Measurements from ENCODE around the gene KLHL11. TPM values are rescaled to one million over a fixed set of nuclear protein-coding genes. Genes with fewer than 3 reads are reported as not detected.

Gene KLHL11
- total and polyA plus RNA-seq, 4 donors = 0.68 to 12.6 (median 7.1) TPM

DNA sequence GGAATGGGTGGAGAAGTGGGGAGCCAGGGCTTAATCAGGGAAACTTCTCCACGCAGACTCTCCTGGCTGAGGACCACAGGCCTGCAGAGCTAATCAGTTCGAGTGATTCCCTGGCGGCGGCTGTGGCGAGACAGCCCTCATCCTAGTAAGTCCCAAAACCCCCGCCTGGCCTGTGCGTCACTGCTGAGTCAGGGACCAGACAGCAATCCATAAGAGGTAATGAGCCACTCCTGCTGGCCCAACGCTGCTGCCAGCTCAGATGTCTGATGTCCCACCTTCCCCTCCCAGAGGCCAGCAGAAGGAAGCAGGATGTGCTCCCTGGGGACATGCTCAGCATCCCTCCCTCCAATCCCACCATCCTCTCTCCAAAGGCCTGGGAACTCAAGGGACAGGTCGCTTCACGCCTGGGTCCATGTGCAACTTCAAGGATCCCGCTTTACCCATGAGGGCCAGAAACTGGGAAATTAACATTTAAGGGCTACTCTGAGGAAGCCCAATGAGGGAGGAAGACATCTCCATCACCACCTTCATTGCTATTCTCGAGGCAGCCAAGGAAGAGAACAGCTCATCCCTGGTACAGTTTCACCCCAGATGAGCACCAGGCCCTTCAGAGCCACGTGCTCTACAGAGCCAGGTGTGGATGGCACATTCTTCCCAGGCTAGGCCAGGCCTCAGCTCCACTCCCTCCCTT, 45.6 kb upstream of the KLHL11 start:
- H3K27ac ChIP-seq (ENCODE audit: low read depth in 1 of 2, low read length in 2 of 2) = no peak overlapping the region
- TF ChIP-seq JUND (IDR thresholded peaks at IDR 0.05) (no peak), GABPA (IDR thresholded peaks at IDR 0.05 in 1 of 2, conservative IDR thresholded peaks at IDR 0.05 in 1 of 2) (no peak), NR2F2 (IDR thresholded peaks at IDR 0.05) (no peak), FOXA1 (IDR thresholded peaks at IDR 0.05) (no peak), HNF4A (conservative IDR thresholded peaks at IDR 0.05) (no peak), ATF3 (IDR thresholded peaks at IDR 0.05) (no peak), RAD21 (IDR thresholded peaks at IDR 0.05) (no peak), HNF4G (IDR thresholded peaks at IDR 0.05) (no peak), FOXA2 (IDR thresholded peaks at IDR 0.05) (no peak), MAX (IDR thresholded peaks at IDR 0.05) (no peak), CTCF (IDR thresholded peaks at IDR 0.05; ENCODE audit: low read depth, low read length, missing input control) (no peak), EGR1 (IDR thresholded peaks at IDR 0.05; ENCODE audit: low read depth in 2 of 2) (no peak), YY1 (IDR thresholded peaks at IDR 0.05) (no peak)
- TF ChIP-seq, protein P1, sequence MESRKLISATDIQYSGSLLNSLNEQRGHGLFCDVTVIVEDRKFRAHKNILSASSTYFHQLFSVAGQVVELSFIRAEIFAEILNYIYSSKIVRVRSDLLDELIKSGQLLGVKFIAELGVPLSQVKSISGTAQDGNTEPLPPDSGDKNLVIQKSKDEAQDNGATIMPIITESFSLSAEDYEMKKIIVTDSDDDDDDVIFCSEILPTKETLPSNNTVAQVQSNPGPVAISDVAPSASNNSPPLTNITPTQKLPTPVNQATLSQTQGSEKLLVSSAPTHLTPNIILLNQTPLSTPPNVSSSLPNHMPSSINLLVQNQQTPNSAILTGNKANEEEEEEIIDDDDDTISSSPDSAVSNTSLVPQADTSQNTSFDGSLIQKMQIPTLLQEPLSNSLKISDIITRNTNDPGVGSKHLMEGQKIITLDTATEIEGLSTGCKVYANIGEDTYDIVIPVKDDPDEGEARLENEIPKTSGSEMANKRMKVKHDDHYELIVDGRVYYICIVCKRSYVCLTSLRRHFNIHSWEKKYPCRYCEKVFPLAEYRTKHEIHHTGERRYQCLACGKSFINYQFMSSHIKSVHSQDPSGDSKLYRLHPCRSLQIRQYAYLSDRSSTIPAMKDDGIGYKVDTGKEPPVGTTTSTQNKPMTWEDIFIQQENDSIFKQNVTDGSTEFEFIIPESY (IDR thresholded peaks at IDR 0.05) = no peak
- TF ChIP-seq, protein P2, sequence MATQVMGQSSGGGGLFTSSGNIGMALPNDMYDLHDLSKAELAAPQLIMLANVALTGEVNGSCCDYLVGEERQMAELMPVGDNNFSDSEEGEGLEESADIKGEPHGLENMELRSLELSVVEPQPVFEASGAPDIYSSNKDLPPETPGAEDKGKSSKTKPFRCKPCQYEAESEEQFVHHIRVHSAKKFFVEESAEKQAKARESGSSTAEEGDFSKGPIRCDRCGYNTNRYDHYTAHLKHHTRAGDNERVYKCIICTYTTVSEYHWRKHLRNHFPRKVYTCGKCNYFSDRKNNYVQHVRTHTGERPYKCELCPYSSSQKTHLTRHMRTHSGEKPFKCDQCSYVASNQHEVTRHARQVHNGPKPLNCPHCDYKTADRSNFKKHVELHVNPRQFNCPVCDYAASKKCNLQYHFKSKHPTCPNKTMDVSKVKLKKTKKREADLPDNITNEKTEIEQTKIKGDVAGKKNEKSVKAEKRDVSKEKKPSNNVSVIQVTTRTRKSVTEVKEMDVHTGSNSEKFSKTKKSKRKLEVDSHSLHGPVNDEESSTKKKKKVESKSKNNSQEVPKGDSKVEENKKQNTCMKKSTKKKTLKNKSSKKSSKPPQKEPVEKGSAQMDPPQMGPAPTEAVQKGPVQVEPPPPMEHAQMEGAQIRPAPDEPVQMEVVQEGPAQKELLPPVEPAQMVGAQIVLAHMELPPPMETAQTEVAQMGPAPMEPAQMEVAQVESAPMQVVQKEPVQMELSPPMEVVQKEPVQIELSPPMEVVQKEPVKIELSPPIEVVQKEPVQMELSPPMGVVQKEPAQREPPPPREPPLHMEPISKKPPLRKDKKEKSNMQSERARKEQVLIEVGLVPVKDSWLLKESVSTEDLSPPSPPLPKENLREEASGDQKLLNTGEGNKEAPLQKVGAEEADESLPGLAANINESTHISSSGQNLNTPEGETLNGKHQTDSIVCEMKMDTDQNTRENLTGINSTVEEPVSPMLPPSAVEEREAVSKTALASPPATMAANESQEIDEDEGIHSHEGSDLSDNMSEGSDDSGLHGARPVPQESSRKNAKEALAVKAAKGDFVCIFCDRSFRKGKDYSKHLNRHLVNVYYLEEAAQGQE (IDR thresholded peaks at IDR 0.05) = no peak
- H3K4me1 ChIP-seq (ENCODE audit: control insufficient read depth in 4 of 4, insufficient read depth in 4 of 4, low read length in 3 of 4) = peaks cover 6 to 26% (median 17%) of the 10 kb centered on the region in 4 donors
- H3K4me3 ChIP-seq (ENCODE audit: low read depth in 1 of 3, low read length in 3 of 3) = no peak overlapping the region
- H3K9me3 ChIP-seq (ENCODE audit: control insufficient read depth in 4 of 4, low read length in 3 of 4) = no peaks in the 10 kb centered on the region
- WGBS = 97% methylated on average over 13 of the region's 13 CpGs
- H3K27me3 ChIP-seq (ENCODE audit: control insufficient read depth in 4 of 4, insufficient read depth in 4 of 4, low read length in 3 of 4) = no peaks in the 10 kb centered on the region
- H3K9ac ChIP-seq (ENCODE audit: low read depth in 1 of 2, low read length in 2 of 2) = no peak overlapping the region
- no peak for DNase-seq (ENCODE audit: low spot score)
- H3K36me3 ChIP-seq (ENCODE audit: control insufficient read depth in 4 of 4, insufficient read depth in 3 of 4, low read depth in 1 of 4, low read length in 3 of 4) = peaks cover 7 to 49% (median 27%) of the 10 kb centered on the region in 4 donors

Data from liver (tissue), 9 donors.